ENCODE data around the gene VSIR. TPM values are rescaled to one million over a fixed set of nuclear protein-coding genes. Genes with fewer than 3 reads are reported as not detected.
A peak's percentile ranks its signal among the peaks of the same experiment; 100 is the strongest.

The VSIR gene
- total RNA-seq, 2 donors from 2014 or later, result 18.8 to 19.7 TPM

GRCh38 chr10:71756311-71757191 is 16.8 kb downstream of the VSIR start:
- H3K4me1 Mint-ChIP-seq (ENCODE audit: low read depth in 2 of 2), result peaks cover 48 to 51% of the 10 kb centered on the region in 2 donors
- no peaks in the 10 kb centered on the region for H3K9me3 Mint-ChIP-seq
- no peaks in the 10 kb centered on the region for H3K36me3 Mint-ChIP-seq
- DNase-seq (ENCODE audit: low spot score), result no peak
- ATAC-seq, result peak in 1 of 2 donors; percentile 50
- H3K27ac Mint-ChIP-seq, result peak overlapping the region; percentile 40 to 55
- peak overlapping the region; percentile 55 for H3K4me3 Mint-ChIP-seq
- H3K27me3 Mint-ChIP-seq, result no peaks in the 10 kb centered on the region

GRCh38 chr10:71755179-71755879 is 18.0 kb downstream of the VSIR start:
- no peak for DNase-seq (ENCODE audit: low spot score)
- no peaks in the 10 kb centered on the region for H3K9me3 Mint-ChIP-seq
- H3K4me1 Mint-ChIP-seq (ENCODE audit: low read depth in 2 of 2), result peaks cover 43 to 48% of the 10 kb centered on the region in 2 donors
- H3K4me3 Mint-ChIP-seq, result no peak overlapping the region
- no peaks in the 10 kb centered on the region for H3K27me3 Mint-ChIP-seq
- H3K36me3 Mint-ChIP-seq, result no peaks in the 10 kb centered on the region
- no peak overlapping the region for H3K27ac Mint-ChIP-seq
- no peak for ATAC-seq

- Mint-ChIP-seq H3K4me3 (no peak overlapping the region), H3K36me3 (no peaks in the 10 kb centered on the region), H3K4me1 (ENCODE audit: low read depth in 2 of 2) (peaks cover 48 to 54% of the 10 kb centered on the region in 2 donors), H3K27ac (peak overlapping the region in 1 of 2 donors; percentile 85), H3K27me3 (no peaks in the 10 kb centered on the region), H3K9me3 (no peaks in the 10 kb centered on the region)
- DNase-seq (ENCODE audit: low spot score) (no peak), ATAC-seq (no peak)
These were observed 18.8 kb downstream of the VSIR start for GRCh38 chr10:71754562-71754961.

GRCh38 chr10:71753960-71754505 is 19.3 kb downstream of the VSIR start:
- no peak for DNase-seq (ENCODE audit: low spot score)
- H3K27me3 Mint-ChIP-seq, result no peaks in the 10 kb centered on the region
- H3K36me3 Mint-ChIP-seq, result no peaks in the 10 kb centered on the region
- H3K27ac Mint-ChIP-seq, result peak overlapping the region; percentile 85 to 99
- no peak for ATAC-seq
- H3K9me3 Mint-ChIP-seq, result no peaks in the 10 kb centered on the region
- no peak overlapping the region for H3K4me3 Mint-ChIP-seq
- peaks cover 52 to 57% of the 10 kb centered on the region in 2 donors for H3K4me1 Mint-ChIP-seq (ENCODE audit: low read depth in 2 of 2)

- H3K36me3 Mint-ChIP-seq, result no peaks in the 10 kb centered on the region
- no peaks in the 10 kb centered on the region for H3K9me3 Mint-ChIP-seq
- H3K27ac Mint-ChIP-seq, result peak overlapping the region; percentile 85 to 99
- DNase-seq (ENCODE audit: low spot score) (no peak), ATAC-seq (no peak)
- H3K4me1 Mint-ChIP-seq (ENCODE audit: low read depth in 2 of 2), result peaks cover 59 to 64% of the 10 kb centered on the region in 2 donors
- no peaks in the 10 kb centered on the region for H3K27me3 Mint-ChIP-seq
- peak overlapping the region; percentile 48 for H3K4me3 Mint-ChIP-seq
These were observed 20.0 kb downstream of the VSIR start for GRCh38 chr10:71753091-71753959.

GRCh38 chr10:71752391-71753090 is 20.8 kb downstream of the VSIR start:
- Mint-ChIP-seq H3K27ac (peak overlapping the region; percentile 85 to 99), H3K36me3 (no peaks in the 10 kb centered on the region), H3K4me1 (ENCODE audit: low read depth in 2 of 2) (peaks cover 65 to 72% of the 10 kb centered on the region in 2 donors), H3K9me3 (no peaks in the 10 kb centered on the region), H3K27me3 (no peaks in the 10 kb centered on the region), H3K4me3 (peak overlapping the region; percentile 48)
- DNase-seq (ENCODE audit: low spot score) (no peak), ATAC-seq (peak; percentile 14 to 33)

- H3K9me3 Mint-ChIP-seq, result no peaks in the 10 kb centered on the region
- peak overlapping the region; percentile 8 for H3K4me3 Mint-ChIP-seq
- peaks cover 71 to 78% of the 10 kb centered on the region in 2 donors for H3K4me1 Mint-ChIP-seq (ENCODE audit: low read depth in 2 of 2)
- no peaks in the 10 kb centered on the region for H3K36me3 Mint-ChIP-seq
- no peaks in the 10 kb centered on the region for H3K27me3 Mint-ChIP-seq
- ATAC-seq, result no peak
- DNase-seq (ENCODE audit: low spot score), result no peak
- peak overlapping the region; percentile 85 to 99 for H3K27ac Mint-ChIP-seq
These were observed 21.6 kb downstream of the VSIR start for GRCh38 chr10:71751515-71752224.

GRCh38 chr10:71750986-71751385 is 22.3 kb downstream of the VSIR start:
- DNase-seq (ENCODE audit: low spot score) (no peak), ATAC-seq (no peak)
- H3K27me3 Mint-ChIP-seq, result no peaks in the 10 kb centered on the region
- no peaks in the 10 kb centered on the region for H3K9me3 Mint-ChIP-seq
- peak overlapping the region; percentile 51 for H3K4me3 Mint-ChIP-seq
- peak overlapping the region; percentile 97 to 99 for H3K27ac Mint-ChIP-seq
- H3K36me3 Mint-ChIP-seq, result no peaks in the 10 kb centered on the region
- peaks cover 70 to 78% of the 10 kb centered on the region in 2 donors for H3K4me1 Mint-ChIP-seq (ENCODE audit: low read depth in 2 of 2)

GRCh38 chr10:71750124-71750841 is 23.0 kb downstream of the VSIR start:
- Mint-ChIP-seq H3K4me3 (peak overlapping the region; percentile 51), H3K9me3 (no peaks in the 10 kb centered on the region), H3K27me3 (no peaks in the 10 kb centered on the region), H3K36me3 (no peaks in the 10 kb centered on the region), H3K27ac (peak overlapping the region; percentile 97 to 99), H3K4me1 (ENCODE audit: low read depth in 2 of 2) (peaks cover 74 to 85% of the 10 kb centered on the region in 2 donors)
- DNase-seq (ENCODE audit: low spot score) (no peak), ATAC-seq (no peak)

GRCh38 chr10:71749396-71749795 is 23.9 kb downstream of the VSIR start:
- no peaks in the 10 kb centered on the region for H3K36me3 Mint-ChIP-seq
- H3K27ac Mint-ChIP-seq, result peak overlapping the region; percentile 97 to 99
- H3K9me3 Mint-ChIP-seq, result no peaks in the 10 kb centered on the region
- DNase-seq (ENCODE audit: low spot score) (no peak), ATAC-seq (no peak)
- peak overlapping the region; percentile 89 for H3K4me3 Mint-ChIP-seq
- peaks cover 80 to 87% of the 10 kb centered on the region in 2 donors for H3K4me1 Mint-ChIP-seq (ENCODE audit: low read depth in 2 of 2)
- no peaks in the 10 kb centered on the region for H3K27me3 Mint-ChIP-seq

- no peaks in the 10 kb centered on the region for H3K9me3 Mint-ChIP-seq
- H3K27ac Mint-ChIP-seq, result peak overlapping the region; percentile 97 to 99
- H3K27me3 Mint-ChIP-seq, result no peaks in the 10 kb centered on the region
- ATAC-seq (peak; percentile 90 to 92), DNase-seq (ENCODE audit: low spot score) (peak; percentile 81)
- peak overlapping the region; percentile 89 for H3K4me3 Mint-ChIP-seq
- peaks cover 77 to 82% of the 10 kb centered on the region in 2 donors for H3K4me1 Mint-ChIP-seq (ENCODE audit: low read depth in 2 of 2)
- no peaks in the 10 kb centered on the region for H3K36me3 Mint-ChIP-seq
These were observed 24.6 kb downstream of the VSIR start for GRCh38 chr10:71748671-71749191.

Measured in natural killer cell treated with Interleukin-12 subunit alpha and Interleukin-12 subunit beta and Interleukin-15 and Interleukin-18, amount 100 ng/mL, for 72 hours (primary cell).